Osteoblast (primary cell): ENCODE results near the gene FAM13A. TPM values are rescaled to one million over a fixed set of nuclear protein-coding genes. Genes with fewer than 3 reads are reported as not detected.

Source experiments
- DNase-seq: peaks from one replicate; pipeline ENCODE4 v3.0.0; 2011; ENCODE audit warnings: low spot score, mixed read lengths; ENCODE audit not compliant: insufficient read length; ENCODE audit errors: missing footprints
- H2AFZ ChIP-seq: 2 replicates; pipeline ENCODE4 v1.6.0; 2011; ENCODE audit warnings: mild to moderate bottlenecking, low read length
- H3K27ac ChIP-seq: 2 replicates; pipeline ENCODE4 v1.5.1; 2011; ENCODE audit warnings: mild to moderate bottlenecking, low read depth, low read length, moderate library complexity
- H3K27me3 ChIP-seq: 2 replicates; pipeline ENCODE4 v1.6.0; 2012; ENCODE audit warnings: mild to moderate bottlenecking, control low read depth, inconsistent platforms, low read length, moderate library complexity; ENCODE audit not compliant: insufficient read depth
- H3K36me3 ChIP-seq: 2 replicates; pipeline ENCODE4 v1.5.1; 2011; ENCODE audit warnings: mild to moderate bottlenecking, low read length, control low read depth, moderate library complexity; ENCODE audit not compliant: insufficient read depth
- H3K4me1 ChIP-seq: 2 replicates; pipeline ENCODE4 v1.5.1; 2011; ENCODE audit warnings: mild to moderate bottlenecking, low read length, control low read depth, moderate library complexity; ENCODE audit not compliant: insufficient read depth
- H3K4me2 ChIP-seq: 2 replicates; pipeline ENCODE4 v1.6.0; 2011; ENCODE audit warnings: mild to moderate bottlenecking, low read length; ENCODE audit not compliant: insufficient read depth
- H3K4me3 ChIP-seq: fragments of 200-600 bp; sonication (generic); 3 replicates; pipeline ENCODE4 v1.5.1; 2012; ENCODE audit warnings: mild to moderate bottlenecking, low read length, inconsistent platforms; ENCODE audit not compliant: insufficient read depth
- H3K79me2 ChIP-seq: 2 replicates; pipeline ENCODE4 v1.6.0; 2012; ENCODE audit warnings: mild to moderate bottlenecking, low read length, control low read depth, inconsistent platforms; ENCODE audit not compliant: insufficient read depth
- H3K9me3 ChIP-seq: 2 replicates; pipeline ENCODE4 v1.5.1; 2011; ENCODE audit warnings: low read depth, low read length, control low read depth
- H4K20me1 ChIP-seq: 2 replicates; pipeline ENCODE4 v1.6.0; 2012; ENCODE audit warnings: mild to moderate bottlenecking, low read length, control low read depth; ENCODE audit not compliant: insufficient read depth
- total RNA-seq: library from RNA; depleted of rRNA; stranded (reverse); fragments of >200 nt; gene quantifications from 2 replicates; pipeline ENCODE4 v1.2.3, GENCODE V29; 2012
- TF ChIP-seq, protein P1 (sequence below): IDR thresholded peaks from 2 replicates; pipeline ENCODE4 v1.5.1; 2011; ENCODE audit warnings: mild to moderate bottlenecking, low read depth, low read length, moderate library complexity; ENCODE audit errors: extremely low read depth

Gene FAM13A
- total RNA-seq, 1 donor: 18.8 TPM

DNA sequence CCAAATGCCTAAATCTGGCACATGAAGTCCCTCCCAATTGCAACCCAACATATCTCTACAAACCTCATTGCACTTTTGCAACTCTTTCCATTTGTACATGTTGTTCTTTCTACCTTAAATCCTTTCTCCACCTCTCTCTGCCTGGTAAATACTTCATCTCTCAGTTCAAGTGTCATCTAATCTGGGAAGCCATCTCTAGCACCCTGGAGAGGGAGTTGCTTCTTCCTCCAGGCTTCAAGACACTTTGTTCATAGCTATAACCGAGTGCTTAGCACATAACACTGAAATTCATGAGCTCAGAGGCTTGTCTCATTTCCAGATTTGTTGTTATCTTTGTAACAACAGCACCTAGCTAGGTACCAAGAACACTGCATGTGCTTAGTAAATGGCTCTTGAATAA is 244.6 kb downstream of the FAM13A start:
- Histone ChIP-seq H3K4me2 (no peak overlapping the region), H2AFZ (no peak overlapping the region), H3K4me3 (no peak overlapping the region), H3K27me3 (no peaks in the 10 kb centered on the region), H3K9me3 (no peaks in the 10 kb centered on the region), H3K36me3 (no peaks in the 10 kb centered on the region), H3K79me2 (no peaks in the 10 kb centered on the region), H3K27ac (no peak overlapping the region), H3K4me1 (peaks cover 2% of the 10 kb centered on the region), H4K20me1 (no peaks in the 10 kb centered on the region)
- TF ChIP-seq, protein P1, sequence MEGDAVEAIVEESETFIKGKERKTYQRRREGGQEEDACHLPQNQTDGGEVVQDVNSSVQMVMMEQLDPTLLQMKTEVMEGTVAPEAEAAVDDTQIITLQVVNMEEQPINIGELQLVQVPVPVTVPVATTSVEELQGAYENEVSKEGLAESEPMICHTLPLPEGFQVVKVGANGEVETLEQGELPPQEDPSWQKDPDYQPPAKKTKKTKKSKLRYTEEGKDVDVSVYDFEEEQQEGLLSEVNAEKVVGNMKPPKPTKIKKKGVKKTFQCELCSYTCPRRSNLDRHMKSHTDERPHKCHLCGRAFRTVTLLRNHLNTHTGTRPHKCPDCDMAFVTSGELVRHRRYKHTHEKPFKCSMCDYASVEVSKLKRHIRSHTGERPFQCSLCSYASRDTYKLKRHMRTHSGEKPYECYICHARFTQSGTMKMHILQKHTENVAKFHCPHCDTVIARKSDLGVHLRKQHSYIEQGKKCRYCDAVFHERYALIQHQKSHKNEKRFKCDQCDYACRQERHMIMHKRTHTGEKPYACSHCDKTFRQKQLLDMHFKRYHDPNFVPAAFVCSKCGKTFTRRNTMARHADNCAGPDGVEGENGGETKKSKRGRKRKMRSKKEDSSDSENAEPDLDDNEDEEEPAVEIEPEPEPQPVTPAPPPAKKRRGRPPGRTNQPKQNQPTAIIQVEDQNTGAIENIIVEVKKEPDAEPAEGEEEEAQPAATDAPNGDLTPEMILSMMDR: no peak
- no peak for DNase-seq

DNA sequence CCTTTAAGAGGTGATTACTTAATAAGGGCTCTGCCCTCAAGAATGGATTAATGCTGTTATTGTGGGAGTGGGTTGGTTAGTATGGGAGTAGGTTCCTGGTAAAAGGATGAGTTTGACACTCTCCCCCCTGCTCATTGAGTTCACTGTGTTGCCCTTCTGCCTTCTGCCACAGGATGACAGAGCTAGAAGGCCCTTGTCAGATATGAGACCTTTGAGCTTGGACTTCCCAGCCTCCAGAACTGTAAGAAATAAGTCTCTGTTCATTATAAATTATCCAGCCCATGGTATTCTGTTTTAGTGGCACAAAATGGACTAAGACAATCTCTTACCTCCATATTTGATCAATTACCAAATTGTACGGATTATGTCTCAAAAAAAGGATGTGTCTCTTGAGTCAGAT is 245.1 kb downstream of the FAM13A start:
- Histone ChIP-seq H3K27ac (no peak overlapping the region), H2AFZ (no peak overlapping the region), H3K4me2 (no peak overlapping the region), H3K4me3 (no peak overlapping the region), H3K36me3 (no peaks in the 10 kb centered on the region), H3K9me3 (no peaks in the 10 kb centered on the region), H3K4me1 (peaks cover 2% of the 10 kb centered on the region), H4K20me1 (no peaks in the 10 kb centered on the region), H3K27me3 (no peaks in the 10 kb centered on the region), H3K79me2 (no peaks in the 10 kb centered on the region)
- TF ChIP-seq, protein P1: no peak
- no peak for DNase-seq

DNA sequence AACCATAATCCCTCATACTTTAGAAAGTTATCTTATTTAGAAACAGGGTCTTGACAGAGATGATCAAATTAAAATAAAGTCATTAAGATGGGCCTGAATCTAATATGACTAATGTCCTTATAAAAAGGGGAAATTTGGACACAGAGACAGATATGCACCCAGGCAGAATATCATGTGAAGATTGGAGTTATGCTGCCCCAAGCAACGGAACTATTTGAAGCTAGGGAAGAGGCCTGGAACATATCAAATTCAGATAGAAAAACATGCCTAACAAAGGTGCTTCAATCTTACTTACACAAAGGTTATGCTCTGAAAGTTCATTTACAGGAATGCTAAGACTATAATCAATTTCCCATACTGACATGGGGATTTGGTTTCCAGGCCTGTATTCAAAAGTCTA is 246.7 kb downstream of the FAM13A start:
- no peaks in the 10 kb centered on the region for H3K27me3 ChIP-seq
- H3K4me2 ChIP-seq: no peak overlapping the region
- H3K4me1 ChIP-seq: peaks cover 2% of the 10 kb centered on the region
- no peak for DNase-seq
- H3K9me3 ChIP-seq: no peaks in the 10 kb centered on the region
- no peaks in the 10 kb centered on the region for H4K20me1 ChIP-seq
- TF ChIP-seq, protein P1: no peak
- H3K36me3 ChIP-seq: no peaks in the 10 kb centered on the region
- H3K4me3 ChIP-seq: no peak overlapping the region
- H2AFZ ChIP-seq: no peak overlapping the region
- H3K79me2 ChIP-seq: no peaks in the 10 kb centered on the region
- H3K27ac ChIP-seq: no peak overlapping the region

DNA sequence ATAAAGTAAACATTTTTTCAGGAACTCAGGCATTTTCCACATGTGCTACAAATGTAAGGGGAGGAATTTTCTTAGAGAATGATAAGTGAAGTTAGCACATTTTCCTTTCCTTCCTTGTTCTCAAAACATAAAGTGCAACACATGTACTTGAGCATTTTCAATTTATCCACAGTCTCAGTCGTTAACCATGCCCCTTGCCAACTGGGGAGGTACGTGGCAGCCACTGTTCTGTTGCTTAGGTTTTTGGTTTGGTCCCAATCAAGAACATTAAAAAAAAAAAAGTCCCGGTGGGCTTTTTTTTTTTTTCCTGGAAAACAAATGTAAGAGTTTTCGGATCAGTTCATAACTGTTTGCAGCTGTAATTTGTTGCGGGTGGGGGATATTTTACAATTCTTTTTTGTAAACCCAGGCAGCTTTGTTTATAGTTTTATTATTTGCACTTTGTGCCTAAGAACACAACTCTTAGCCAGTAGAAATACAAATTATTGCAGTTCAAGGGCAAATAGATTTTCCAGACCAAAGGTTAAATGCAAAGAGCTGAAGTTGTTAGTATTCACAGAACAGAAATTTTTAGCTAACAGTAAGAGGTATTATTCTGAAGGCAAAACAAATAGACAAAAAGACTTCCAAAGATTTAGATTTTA is 247.3 kb downstream of the FAM13A start:
- Histone ChIP-seq H2AFZ (peak overlapping the region; percentile 43), H3K4me2 (peak overlapping the region; percentile 70), H3K36me3 (no peaks in the 10 kb centered on the region), H3K27ac (no peak overlapping the region), H4K20me1 (no peaks in the 10 kb centered on the region), H3K9me3 (no peaks in the 10 kb centered on the region), H3K4me1 (peaks cover 2% of the 10 kb centered on the region), H3K4me3 (peak overlapping the region; percentile 50), H3K27me3 (no peaks in the 10 kb centered on the region), H3K79me2 (no peaks in the 10 kb centered on the region)
- TF ChIP-seq, protein P1: no peak
- no peak for DNase-seq
